ENCODE measurements around the gene PSD2.

PSD2 gene

GRCh38 chr5:139828207-139828895 lies 32.7 kb downstream of the PSD2 start:
- in situ Hi-C loops (cut with HindIII; ENCODE audit: low sequenced_read_pairs): no loop called here

- in situ Hi-C loops (cut with HindIII; ENCODE audit: low sequenced_read_pairs): no loop called here
Observed at GRCh38 chr5:139829471-139829870, 33.9 kb downstream of the PSD2 start.

GRCh38 chr5:139831624-139832023 lies 36.0 kb downstream of the PSD2 start:
- in situ Hi-C loops (cut with HindIII; ENCODE audit: low sequenced_read_pairs): no loop called here

- in situ Hi-C loops (cut with HindIII; ENCODE audit: low sequenced_read_pairs): no loop called here
Observed at GRCh38 chr5:139833525-139833924, 37.9 kb downstream of the PSD2 start.

- in situ Hi-C loops (cut with HindIII; ENCODE audit: low sequenced_read_pairs): no loop called here
Observed at GRCh38 chr5:139835656-139836055, 40.0 kb downstream of the PSD2 start.

GRCh38 chr5:139836469-139837208 lies 41.0 kb downstream of the PSD2 start:
- in situ Hi-C loops (cut with HindIII; ENCODE audit: low sequenced_read_pairs): no loop called here

- in situ Hi-C loops (cut with HindIII; ENCODE audit: low sequenced_read_pairs): no loop called here
Observed at GRCh38 chr5:139837711-139838380, 42.2 kb downstream of the PSD2 start.

GRCh38 chr5:139838381-139839197 lies 43.0 kb downstream of the PSD2 start:
- in situ Hi-C loops (cut with HindIII; ENCODE audit: low sequenced_read_pairs): no loop called here

- in situ Hi-C loops (cut with HindIII; ENCODE audit: low sequenced_read_pairs): no loop called here
Observed at GRCh38 chr5:139839232-139839815, 43.7 kb downstream of the PSD2 start.

- in situ Hi-C loops (cut with HindIII; ENCODE audit: low sequenced_read_pairs): no loop called here
Observed at GRCh38 chr5:139839918-139840317, 44.3 kb downstream of the PSD2 start.

GRCh38 chr5:139841549-139841948 lies 45.9 kb downstream of the PSD2 start:
- in situ Hi-C loops (cut with HindIII; ENCODE audit: low sequenced_read_pairs): no loop called here

- in situ Hi-C loops (cut with HindIII; ENCODE audit: low sequenced_read_pairs): no loop called here
Observed at GRCh38 chr5:139842321-139842720, 46.7 kb downstream of the PSD2 start.

GRCh38 chr5:139843991-139844390 lies 48.4 kb downstream of the PSD2 start:
- in situ Hi-C loops (cut with HindIII; ENCODE audit: low sequenced_read_pairs): no loop called here

- in situ Hi-C loops (cut with HindIII; ENCODE audit: low sequenced_read_pairs): loop anchor here (5.0 kb wide), 1 partner anchor 73 kb away; no protein-coding TSS in a partner anchor
Observed at GRCh38 chr5:139844472-139845145, 49.0 kb downstream of the PSD2 start.

GRCh38 chr5:139845846-139846681 lies 50.5 kb downstream of the PSD2 start:
- in situ Hi-C loops (cut with HindIII; ENCODE audit: low sequenced_read_pairs): loop anchor here (5.0 kb wide), 1 partner anchor 71 kb away; no protein-coding TSS in a partner anchor

GRCh38 chr5:139847091-139847490 lies 51.5 kb downstream of the PSD2 start:
- in situ Hi-C loops (cut with HindIII; ENCODE audit: low sequenced_read_pairs): loop anchor here (5.0 kb wide), 1 partner anchor 70 kb away; no protein-coding TSS in a partner anchor

- in situ Hi-C loops (cut with HindIII; ENCODE audit: low sequenced_read_pairs): loop anchor here (5.0 kb wide), 1 partner anchor 69 kb away; no protein-coding TSS in a partner anchor
Observed at GRCh38 chr5:139847790-139848507, 52.3 kb downstream of the PSD2 start.

GRCh38 chr5:139848508-139849100 lies 53.0 kb downstream of the PSD2 start:
- in situ Hi-C loops (cut with HindIII; ENCODE audit: low sequenced_read_pairs): loop anchor here (5.0 kb wide), 1 partner anchor 69 kb away; no protein-coding TSS in a partner anchor
